Measurements from ENCODE around the gene ANO8. TPM values are rescaled to one million over a fixed set of nuclear protein-coding genes. Genes with fewer than 3 reads are reported as not detected.

Gene ANO8
- total and polyA plus RNA-seq, 2 of the 8 experiments (the other 6 are each of a cell fraction or from before 2014, with no cell fraction given), result 9.5 to 20.7 TPM

DNA sequence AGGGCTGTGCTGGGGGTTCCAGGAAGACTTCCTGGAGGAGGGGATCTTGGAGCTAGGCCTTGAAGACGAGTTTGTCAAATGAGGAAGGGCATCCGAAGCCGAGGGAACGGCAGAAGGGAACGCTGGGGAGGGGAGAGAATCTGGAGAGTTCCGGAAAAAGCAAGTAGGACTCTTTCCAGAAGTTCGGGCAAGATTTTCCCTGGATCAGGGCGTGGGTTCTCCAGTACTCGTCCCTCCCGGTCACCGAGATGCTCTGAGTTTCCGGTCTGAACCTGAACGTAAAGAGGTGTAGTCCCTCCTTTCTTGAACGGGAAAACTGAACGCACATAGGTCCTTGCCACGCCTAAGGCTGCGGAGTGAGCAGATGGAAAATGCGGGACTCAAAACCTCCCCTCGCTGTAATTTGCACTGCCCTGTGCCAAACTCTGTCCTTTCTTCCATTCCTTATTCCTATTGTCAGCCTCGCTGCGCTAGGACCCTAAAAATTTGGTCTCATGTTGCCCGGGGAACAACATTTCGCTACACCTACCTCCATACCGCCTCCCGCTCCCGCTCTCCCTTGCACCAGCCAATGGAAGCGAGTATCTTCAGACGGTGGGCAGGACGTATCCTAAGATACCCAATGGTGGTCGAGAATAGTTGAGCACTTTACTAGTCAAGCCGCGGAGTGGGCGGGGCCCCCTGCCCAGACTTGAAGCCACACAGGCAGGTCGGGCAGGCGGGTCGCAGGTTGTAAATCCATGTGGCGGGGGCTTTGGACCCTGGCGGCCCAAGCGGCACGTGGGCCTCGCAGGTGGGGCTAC, 2.4 kb upstream of the ANO8 start, which contains the start of gene GTPBP3 (continued):
- TF ChIP-seq BCL11A (IDR thresholded peaks at IDR 0.05; ENCODE audit: low read depth in 2 of 2, low read length in 2 of 2) (no peak), SP4 (IDR thresholded peaks at IDR 0.05; ENCODE audit: low read length) (peak; percentile 75), POLR2AphosphoS5 (IDR thresholded peaks at IDR 0.05; ENCODE audit: low read depth, low read length) (peak; percentile 44), CBX8 (IDR thresholded peaks at IDR 0.05; ENCODE audit: borderline replicate concordance, low read depth, low read length) (no peak), GTF2F1 (IDR thresholded peaks at IDR 0.05; ENCODE audit: borderline replicate concordance, low read depth, low read length) (0 out of 2 replicates have a peak, but pooled peaks have one; percentile 31), EZH2 (IDR thresholded peaks at IDR 0.05; ENCODE audit: low read depth, low read length, severe bottlenecking) (no peak), CTBP2 (IDR thresholded peaks at IDR 0.05; ENCODE audit: borderline replicate concordance, insufficient read depth, insufficient read length, low read length) (no peak), TCF12 (IDR thresholded peaks at IDR 0.05; ENCODE audit: low read depth, low read length) (no peak), JUND (IDR thresholded peaks at IDR 0.05; ENCODE audit: low read length) (no peak), ASH2L (IDR thresholded peaks at IDR 0.05; ENCODE audit: low read length) (peak; percentile 82), CREB1 (IDR thresholded peaks at IDR 0.05) (peak; percentile 72; the same call in 1 of the 2 replicates), CEBPB (IDR thresholded peaks at IDR 0.05; ENCODE audit: low read depth, low read length) (no peak), TAF1 (IDR thresholded peaks at IDR 0.05; ENCODE audit: low read depth, low read length) (peak; percentile 49), TAF7 (optimal IDR thresholded peaks at IDR 0.05; ENCODE audit: borderline replicate concordance, low read depth, low read length) (peak; percentile 12), KDM1A (IDR thresholded peaks at IDR 0.05; ENCODE audit: borderline replicate concordance, low read length) (peak; percentile 26; the same call in 1 of the 2 replicates), NANOG (IDR thresholded peaks at IDR 0.05; ENCODE audit: insufficient read depth, low read depth, low read length, poor library complexity, severe bottlenecking) (no peak), POLR2A (IDR thresholded peaks at IDR 0.05; ENCODE audit: control extremely low read depth in 1 of 2, low read depth in 2 of 2, low read length in 2 of 2) (peak in 1 of 2 experiments; percentile 86; a peak in 2 of 3 replicates), EGR1 (IDR thresholded peaks at IDR 0.05; ENCODE audit: borderline replicate concordance, low read depth, low read length) (0 out of 2 replicates have a peak, but pooled peaks have one; percentile 16), PHF8 (conservative IDR thresholded peaks at IDR 0.05; ENCODE audit: low read depth, low read length) (0 out of 2 replicates have a peak, but pooled peaks have one; percentile 38), RBBP5 (IDR thresholded peaks at IDR 0.05; ENCODE audit: borderline replicate concordance, low read depth, low read length) (peak; percentile 53; the same call in 1 of the 2 replicates), MAFK (IDR thresholded peaks at IDR 0.05; ENCODE audit: low read depth, low read length) (no peak), HDAC2 (IDR thresholded peaks at IDR 0.05; ENCODE audit: borderline replicate concordance in 1 of 2, low read depth in 2 of 2, low read length in 2 of 2) (no peak; a peak in 1 of 4 replicates), TBP (IDR thresholded peaks at IDR 0.05; ENCODE audit: low read depth, low read length) (peak; percentile 67), CBX5 (IDR thresholded peaks at IDR 0.05; ENCODE audit: low read depth, low read length) (no peak), SIX5 (IDR thresholded peaks at IDR 0.05; ENCODE audit: low read depth, low read length) (peak; percentile 29; the same call in 1 of the 2 replicates)

All from H1 (cell line).